ENCODE results near the gene TCERG1L. TPM values are rescaled to one million over a fixed set of nuclear protein-coding genes. Genes with fewer than 3 reads are reported as not detected.

The TCERG1L gene
- total and polyA plus RNA-seq, 10 donors: 0.03 to 1.2 (median 0.30) TPM; not detected in 3

DNA sequence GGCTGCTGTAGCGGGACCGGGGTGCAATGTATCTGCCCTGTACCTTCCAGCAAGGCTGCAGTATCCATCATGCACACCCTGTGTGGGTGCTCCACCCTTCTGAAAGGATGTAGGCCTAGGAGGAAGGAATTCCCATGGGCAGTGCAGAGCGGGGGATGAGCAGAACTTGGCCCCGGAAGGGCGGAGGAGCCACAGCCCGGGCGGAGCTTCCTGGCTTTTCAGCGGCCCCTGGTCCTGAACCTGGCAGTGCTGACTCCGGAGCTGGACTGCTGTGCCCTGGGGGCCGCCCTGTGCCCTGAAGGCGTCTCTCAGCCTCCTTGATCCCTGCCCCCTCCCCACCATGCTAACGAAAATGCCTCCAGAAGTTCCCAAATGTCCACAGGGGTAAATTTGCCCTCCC is 175.8 kb downstream of the TCERG1L start:
- H3K9me3 ChIP-seq: no peaks in the 10 kb centered on the region
- no peak for DNase-seq
- intact Hi-C loops (cut with DNase I; ENCODE audit: low total_unique reads): no loop called here
- WGBS, 5 donors: 71 to 92% (median 79%) methylated on average over 11 to 12 of the region's 12 CpGs
- H3K4me1 ChIP-seq: peaks cover 0 to 31% (median 12%) of the 10 kb centered on the region in 6 donors
- no peak overlapping the region for H3K27ac ChIP-seq
- peaks cover 0 to 3% (median 0%) of the 10 kb centered on the region in 7 donors for H3K27me3 ChIP-seq (replicated peaks in 1 of 7)
- H3K4me3 ChIP-seq: no peak overlapping the region
- no peaks in the 10 kb centered on the region for H3K36me3 ChIP-seq
- TF ChIP-seq, protein P1, sequence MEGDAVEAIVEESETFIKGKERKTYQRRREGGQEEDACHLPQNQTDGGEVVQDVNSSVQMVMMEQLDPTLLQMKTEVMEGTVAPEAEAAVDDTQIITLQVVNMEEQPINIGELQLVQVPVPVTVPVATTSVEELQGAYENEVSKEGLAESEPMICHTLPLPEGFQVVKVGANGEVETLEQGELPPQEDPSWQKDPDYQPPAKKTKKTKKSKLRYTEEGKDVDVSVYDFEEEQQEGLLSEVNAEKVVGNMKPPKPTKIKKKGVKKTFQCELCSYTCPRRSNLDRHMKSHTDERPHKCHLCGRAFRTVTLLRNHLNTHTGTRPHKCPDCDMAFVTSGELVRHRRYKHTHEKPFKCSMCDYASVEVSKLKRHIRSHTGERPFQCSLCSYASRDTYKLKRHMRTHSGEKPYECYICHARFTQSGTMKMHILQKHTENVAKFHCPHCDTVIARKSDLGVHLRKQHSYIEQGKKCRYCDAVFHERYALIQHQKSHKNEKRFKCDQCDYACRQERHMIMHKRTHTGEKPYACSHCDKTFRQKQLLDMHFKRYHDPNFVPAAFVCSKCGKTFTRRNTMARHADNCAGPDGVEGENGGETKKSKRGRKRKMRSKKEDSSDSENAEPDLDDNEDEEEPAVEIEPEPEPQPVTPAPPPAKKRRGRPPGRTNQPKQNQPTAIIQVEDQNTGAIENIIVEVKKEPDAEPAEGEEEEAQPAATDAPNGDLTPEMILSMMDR (IDR thresholded peaks at IDR 0.05 in 8 of 11, conservative IDR thresholded peaks at IDR 0.05 in 3 of 11): no peak
- TF ChIP-seq POLR2AphosphoS5 (IDR thresholded peaks at IDR 0.05): no peak

DNA sequence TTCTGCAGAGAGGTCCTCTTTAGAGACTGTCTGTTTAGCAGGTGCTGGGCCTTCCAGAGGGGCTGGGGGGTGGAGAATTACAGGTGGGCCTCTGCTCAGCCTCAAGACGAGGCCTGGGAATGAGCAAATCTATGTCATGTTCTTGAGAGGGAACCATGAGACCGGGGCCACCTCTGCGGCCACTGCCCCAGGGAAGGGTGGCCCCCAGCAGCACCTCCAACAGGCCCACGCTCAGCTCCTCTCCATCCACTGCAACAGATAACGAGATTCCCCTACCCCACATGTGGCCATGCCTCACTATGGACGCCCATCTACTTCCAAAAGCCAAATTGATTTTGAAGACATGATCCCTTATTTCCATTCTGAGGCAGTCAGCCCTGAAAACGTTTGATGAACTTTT is 176.9 kb downstream of the TCERG1L start:
- H3K36me3 ChIP-seq: no peaks in the 10 kb centered on the region
- 75 to 93% (median 80%) methylated on average over 7 of the region's 7 CpGs for WGBS, 5 donors
- TF ChIP-seq POLR2A (IDR thresholded peaks at IDR 0.05): no peak
- no peak for TF ChIP-seq POLR2AphosphoS5 (IDR thresholded peaks at IDR 0.05)
- TF ChIP-seq, protein P1 (IDR thresholded peaks at IDR 0.05 in 8 of 11, conservative IDR thresholded peaks at IDR 0.05 in 3 of 11): no peak
- H3K27ac ChIP-seq: no peak overlapping the region
- H3K4me1 ChIP-seq: peaks cover 0 to 31% (median 13%) of the 10 kb centered on the region in 6 donors
- DNase-seq: no peak
- H3K4me3 ChIP-seq: no peak overlapping the region
- intact Hi-C loops (cut with DNase I; ENCODE audit: low total_unique reads): no loop called here
- H3K9me3 ChIP-seq: no peaks in the 10 kb centered on the region
- H3K27me3 ChIP-seq (replicated peaks in 1 of 7): peaks cover 0 to 3% (median 0%) of the 10 kb centered on the region in 7 donors

DNA sequence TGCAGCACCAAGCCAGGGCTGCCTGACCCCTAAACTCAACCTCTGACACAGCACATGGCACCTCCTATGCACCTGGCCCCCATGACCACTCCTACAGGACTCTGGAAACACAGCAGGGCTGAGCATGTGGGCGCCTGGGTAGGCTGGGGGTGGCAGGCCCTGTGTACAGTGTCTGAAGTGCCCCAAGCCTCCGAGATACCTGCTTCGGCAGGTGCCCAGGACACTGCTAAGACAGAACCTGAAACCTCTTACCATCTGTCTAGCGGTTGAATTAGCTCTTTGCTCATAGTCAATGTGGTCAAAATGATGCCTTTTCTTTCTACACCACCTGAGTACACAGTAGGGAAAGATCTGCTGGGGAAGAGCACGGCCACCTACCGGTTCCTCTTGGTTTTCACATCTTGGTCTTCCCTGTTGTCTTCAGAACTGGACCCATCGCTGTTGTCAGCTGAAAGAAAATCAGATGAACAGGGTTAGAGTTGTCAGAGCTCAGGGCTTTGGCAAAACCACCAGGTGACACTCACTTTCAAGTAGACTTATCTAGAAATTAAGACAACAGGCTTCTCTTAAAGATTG is 177.4 kb downstream of the TCERG1L start:
- intact Hi-C loops (cut with DNase I; ENCODE audit: low total_unique reads): no loop called here
- no peak overlapping the region for H3K27ac ChIP-seq
- no peak overlapping the region for H3K4me3 ChIP-seq
- H3K4me1 ChIP-seq: peaks cover 0 to 31% (median 13%) of the 10 kb centered on the region in 6 donors
- no peak for DNase-seq
- peaks cover 0 to 3% (median 0%) of the 10 kb centered on the region in 7 donors for H3K27me3 ChIP-seq (replicated peaks in 1 of 7)
- H3K36me3 ChIP-seq: no peaks in the 10 kb centered on the region
- H3K9me3 ChIP-seq: no peaks in the 10 kb centered on the region
- TF ChIP-seq, protein P1 (IDR thresholded peaks at IDR 0.05 in 8 of 11, conservative IDR thresholded peaks at IDR 0.05 in 3 of 11): no peak
- TF ChIP-seq POLR2A (IDR thresholded peaks at IDR 0.05): no peak
- TF ChIP-seq POLR2AphosphoS5 (IDR thresholded peaks at IDR 0.05): no peak
- 81 to 96% (median 89%) methylated on average over 5 to 7 of the region's 7 CpGs for WGBS, 5 donors

DNA sequence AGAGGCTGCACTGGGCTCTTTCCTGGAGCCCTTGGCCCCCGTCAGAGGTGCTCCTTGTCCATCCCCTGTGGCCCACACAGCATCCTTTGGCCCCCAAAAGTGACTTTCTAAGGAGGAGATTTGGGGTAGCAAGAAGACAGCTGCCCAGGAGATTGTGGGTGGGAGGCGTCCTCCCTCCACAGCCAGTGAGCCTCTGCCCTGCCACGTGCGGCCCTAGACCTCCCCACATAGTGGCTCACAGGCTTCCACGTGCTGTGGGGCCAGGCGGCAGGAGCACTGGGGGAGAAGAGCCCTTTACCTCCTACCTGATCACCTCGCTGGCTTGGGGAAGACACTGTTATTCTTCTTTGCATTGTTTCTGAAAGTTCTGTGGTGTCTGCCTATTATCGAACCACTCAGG is 178.8 kb downstream of the TCERG1L start:
- WGBS, 5 donors: 67 to 78% (median 71%) methylated on average over 8 of the region's 8 CpGs
- Histone ChIP-seq H3K27me3 (replicated peaks in 1 of 7) (peaks cover 0 to 3% (median 0%) of the 10 kb centered on the region in 7 donors), H3K36me3 (no peaks in the 10 kb centered on the region), H3K9me3 (no peaks in the 10 kb centered on the region), H3K27ac (peak overlapping the region; percentile 55 to 77 (median 72)), H3K4me1 (peaks cover 0 to 31% (median 13%) of the 10 kb centered on the region in 6 donors), H3K4me3 (no peak overlapping the region)
- DNase-seq: peak; percentile 69
- intact Hi-C loops (cut with DNase I; ENCODE audit: low total_unique reads): no loop called here
- TF ChIP-seq POLR2A (IDR thresholded peaks at IDR 0.05): no peak
- TF ChIP-seq POLR2AphosphoS5 (IDR thresholded peaks at IDR 0.05): no peak
- TF ChIP-seq, protein P1 (IDR thresholded peaks at IDR 0.05 in 8 of 11, conservative IDR thresholded peaks at IDR 0.05 in 3 of 11): no peak
